ENCODE data around the gene IQCH.
"Not testable (repeated sequence)": the region's sequence is repeated elsewhere in the genome, so short reads cannot be mapped to it uniquely, and the experiment has no call there.

IQCH gene

DNA sequence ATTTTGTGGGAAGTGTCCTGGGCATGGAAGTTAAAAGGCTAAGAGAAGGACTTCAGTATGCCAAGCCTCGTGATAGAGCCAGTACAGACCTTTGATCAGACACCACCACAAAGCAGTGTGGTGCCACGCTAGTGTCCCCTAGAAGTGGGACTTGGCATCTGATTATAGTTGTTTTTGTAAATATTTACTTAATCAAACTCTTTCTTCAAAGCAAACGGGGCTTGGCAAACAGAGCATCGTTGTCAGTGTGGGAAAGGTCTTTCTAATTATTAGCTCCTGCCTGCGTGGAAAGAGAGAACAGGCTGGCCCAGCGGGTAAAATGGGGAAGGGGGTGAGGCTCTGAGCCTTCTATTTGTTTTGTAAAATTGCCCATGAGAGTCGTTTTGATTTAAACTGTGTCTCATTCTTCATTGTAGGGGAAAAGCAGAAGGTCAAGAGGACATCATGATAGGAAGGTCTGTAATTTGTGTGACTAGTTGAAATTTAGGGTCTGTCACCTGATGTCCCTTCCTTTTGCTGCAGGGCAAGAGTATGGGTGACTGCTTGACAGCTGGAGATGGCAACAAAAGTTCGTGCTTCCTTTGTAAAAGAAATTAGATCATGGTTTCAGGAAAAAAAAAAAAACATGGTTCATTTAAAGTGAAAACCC lies 105.0 kb downstream of the IQCH start:
- no peak for DNase-seq

DNA sequence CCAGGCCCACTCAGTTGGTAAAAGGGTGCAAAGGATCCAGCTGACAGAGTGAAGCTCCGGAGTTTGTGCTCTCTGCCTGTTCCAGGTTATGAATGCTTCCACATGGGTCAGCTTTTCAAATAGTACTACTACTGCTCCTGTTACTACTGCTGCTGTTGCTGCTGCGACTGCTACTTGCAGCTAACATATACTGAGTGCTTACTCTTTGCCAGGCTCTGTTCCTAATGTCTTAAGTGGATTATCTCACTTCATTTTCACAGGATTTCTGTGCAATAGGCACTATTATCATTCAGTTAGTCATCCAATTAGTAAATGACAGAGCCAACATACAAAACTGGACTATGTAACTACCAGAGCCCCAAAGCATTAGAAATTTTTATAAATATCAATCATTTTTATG lies 106.5 kb downstream of the IQCH start:
- DNase-seq = no peak

DNA sequence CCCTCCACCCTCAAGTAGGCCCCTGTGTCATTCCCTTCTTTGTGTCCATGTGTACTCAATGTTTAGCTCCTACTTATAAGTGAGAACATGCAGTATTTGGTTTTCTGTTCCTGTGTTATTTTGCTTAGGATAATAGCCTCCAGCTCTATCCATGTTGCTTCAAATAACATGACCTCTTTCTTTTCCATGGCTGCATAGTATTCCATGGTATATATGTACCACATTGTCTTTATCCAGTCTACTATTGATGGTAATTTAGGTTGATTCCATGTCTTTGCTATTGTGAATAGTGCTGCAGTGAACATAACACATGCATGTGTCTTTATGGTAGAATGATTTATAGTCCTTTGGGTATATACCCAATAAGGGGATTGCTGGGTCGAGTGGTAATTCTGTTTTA lies 109.1 kb downstream of the IQCH start:
- not testable (repeated sequence) for DNase-seq

DNA sequence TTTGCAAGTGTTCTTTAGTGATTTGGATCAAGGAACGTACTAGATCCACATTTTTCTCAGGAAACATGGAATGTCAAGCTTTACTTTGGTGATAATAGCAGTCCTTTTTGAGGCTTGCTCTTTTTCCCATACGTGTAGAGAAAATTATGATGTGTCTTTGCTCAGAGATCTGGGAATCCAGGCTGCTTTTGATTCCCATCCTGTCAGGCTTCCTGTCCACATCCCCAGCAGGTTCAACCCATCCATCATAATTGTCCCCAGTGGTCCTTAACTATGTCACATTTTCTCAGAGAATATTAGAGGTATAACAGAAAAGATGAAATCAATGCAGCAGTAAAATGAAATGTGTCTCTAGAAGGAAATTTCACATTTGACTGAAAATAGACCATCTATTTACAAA lies 111.4 kb downstream of the IQCH start:
- DNase-seq = no peak

DNA sequence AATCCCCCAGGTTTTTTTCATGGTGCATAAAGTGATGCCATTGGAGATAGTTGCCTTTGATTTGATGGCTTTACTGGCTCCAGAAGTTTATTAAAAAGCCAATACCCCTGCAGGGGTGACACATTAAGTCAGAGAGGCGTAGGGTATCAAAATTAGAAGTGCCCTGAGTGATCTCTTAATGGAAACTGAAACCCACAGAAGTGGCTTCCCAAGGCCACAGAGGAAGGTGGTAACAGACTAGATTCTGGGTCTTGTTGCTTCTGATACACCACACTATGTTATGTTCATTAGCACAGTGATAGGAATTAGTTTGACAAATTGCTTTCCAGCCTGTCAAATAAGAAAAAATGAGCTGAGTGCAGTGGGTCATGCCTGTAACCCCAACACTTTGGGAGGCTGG lies 112.3 kb downstream of the IQCH start:
- no peak for DNase-seq

DNA sequence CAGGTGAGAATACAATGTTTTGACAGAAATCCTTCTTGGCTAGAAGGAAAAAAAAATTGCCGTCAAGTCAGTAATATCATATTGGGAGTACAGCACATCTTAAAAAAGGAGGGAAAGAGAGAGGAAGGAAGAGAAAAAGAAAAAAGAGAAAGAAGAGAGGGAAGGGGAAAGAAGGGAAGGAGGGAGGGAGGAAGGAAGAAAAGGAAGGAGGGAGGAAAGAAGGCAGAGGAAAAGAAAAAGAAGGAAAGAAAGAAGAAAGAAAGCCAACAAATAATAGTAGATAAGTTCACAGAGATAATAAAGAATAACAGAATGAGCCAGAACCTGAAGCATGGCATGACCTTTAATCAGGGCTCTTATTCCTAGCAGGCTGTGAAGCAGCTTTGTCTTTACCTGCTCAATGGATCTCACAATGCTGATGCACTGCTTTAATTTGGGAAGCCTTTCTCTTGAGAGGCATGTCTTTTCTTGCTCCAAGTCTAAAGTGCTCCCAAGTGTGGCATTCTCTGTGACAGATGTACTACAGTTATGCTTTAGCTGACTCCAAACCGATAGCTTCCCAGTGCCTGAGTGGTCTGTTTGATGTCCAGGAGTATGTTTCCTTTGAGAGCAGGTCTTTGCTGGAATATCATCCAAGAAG lies 114.9 kb downstream of the IQCH start:
- no peak for DNase-seq

DNA sequence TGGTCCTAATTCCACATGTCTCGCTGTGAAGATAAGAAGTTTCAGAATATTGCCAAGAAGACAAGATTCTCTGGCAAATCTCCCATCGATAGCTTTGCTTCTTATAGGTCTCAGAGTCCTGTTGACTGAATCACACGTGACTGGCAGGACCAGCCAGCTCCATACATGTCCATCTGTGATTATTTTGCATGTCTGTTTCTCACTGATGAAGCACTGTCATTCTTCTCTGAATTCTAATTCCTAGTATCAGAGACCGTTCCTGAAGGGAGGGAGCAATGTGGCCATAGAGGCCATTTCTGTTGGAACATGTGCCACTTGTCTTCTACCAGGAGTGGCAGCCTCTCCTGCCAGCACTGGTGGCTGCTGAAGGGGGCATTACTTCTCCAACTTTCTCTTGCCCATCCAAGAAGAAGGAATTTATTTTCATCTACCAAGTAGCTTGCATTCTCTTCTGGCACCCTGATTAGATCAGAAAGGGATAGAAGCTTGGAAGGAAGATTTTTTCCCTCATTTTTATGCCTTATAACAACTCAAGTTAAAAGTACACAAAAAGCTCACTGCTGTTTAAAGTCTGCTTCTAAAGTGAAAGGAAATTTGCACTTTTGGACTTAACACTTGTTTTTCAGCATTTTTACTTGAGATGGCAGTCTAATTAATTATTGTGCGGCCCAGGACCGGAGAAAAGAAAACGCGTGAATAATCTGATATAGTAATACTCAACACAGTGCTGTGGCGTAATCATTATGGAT lies 115.8 kb downstream of the IQCH start:
- DNase-seq = no peak

DNA sequence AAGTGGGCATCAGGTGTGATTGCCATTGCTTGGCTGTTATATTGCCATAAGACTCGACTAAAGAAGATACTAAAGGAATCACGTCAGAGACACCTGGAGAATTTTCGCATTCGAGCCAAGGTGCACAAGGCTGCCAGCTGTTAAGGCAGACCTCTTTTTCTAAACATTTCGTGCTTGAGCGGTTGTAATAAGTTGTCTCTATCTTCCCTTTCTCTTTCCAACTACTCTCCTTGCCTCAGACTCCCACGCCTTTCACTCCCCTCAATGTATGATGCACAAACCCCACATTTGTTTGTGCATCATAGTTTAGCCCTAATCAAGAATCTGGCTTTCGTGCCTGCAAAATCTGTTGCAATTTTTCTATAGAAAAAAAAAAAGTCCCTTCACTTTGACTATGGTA lies 118.0 kb downstream of the IQCH start:
- no peak for DNase-seq

DNA sequence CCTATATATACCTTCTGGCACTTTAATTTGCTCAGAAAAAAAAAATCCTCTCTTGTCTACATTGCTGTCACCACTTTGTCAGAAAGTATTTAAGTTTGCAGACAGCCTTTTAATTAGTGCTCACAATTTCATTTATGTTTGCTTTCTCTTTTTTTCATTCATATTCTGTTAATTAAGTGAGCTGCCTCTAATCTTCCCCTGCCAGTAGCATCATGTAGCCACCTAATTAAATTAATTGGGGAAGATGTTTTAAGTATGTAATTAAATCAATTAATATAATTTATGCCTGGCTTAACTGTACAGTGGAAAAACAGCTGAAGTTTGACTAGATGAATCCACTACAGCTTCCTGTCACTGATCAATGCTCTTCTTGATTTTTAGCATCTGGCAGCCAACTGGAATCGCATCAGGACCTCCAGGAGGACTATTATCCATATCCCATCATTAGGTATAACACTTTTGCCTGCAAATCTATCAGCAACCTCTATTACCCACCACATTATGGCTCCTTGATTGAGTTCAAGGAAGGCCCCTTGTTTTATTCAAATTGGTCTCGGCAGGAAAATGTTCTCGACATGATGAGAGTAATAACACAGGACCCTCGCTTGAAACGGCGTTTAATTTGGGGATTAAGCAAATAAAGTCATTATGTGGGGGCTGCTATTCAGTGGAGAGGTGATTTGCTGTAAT lies 118.5 kb downstream of the IQCH start:
- no peak for DNase-seq

DNA sequence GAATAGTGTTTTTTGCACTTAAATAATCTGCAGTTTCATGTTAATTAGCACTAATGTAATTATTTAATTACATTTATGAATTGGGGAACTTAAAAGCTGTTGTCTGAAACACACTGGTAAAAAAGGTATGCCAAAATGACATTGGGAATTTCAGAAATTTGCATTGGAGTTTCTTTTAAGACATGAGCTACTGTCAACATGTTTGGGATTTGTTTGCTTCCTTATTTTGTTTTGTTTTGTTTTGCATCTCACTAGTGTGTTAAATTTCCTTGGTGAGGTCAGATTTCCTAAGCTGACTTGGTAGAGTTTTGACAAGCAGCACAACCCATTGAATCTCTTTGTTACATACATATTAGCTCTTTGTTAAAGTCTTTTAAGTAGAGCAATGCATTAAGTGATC lies 119.4 kb downstream of the IQCH start:
- no peak for DNase-seq

DNA sequence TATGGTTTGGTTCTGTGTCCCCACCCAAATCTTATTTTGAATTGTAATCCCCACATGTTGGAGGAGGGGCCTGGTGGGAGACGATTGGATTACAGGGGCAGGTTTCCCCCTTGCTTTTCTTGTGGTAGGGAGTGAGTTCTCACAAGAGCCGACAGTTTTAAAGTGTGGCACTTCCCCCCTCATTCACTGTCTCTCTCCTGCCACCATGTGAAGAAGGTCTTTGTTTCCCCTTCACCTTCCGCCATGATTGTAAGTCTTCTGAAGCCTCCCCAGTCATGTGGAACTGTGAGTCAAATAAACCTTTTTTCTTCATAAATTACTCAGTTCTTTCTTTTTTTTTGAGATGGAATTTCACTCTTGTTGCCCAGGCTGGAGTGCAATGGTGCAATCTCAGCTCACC lies 124.9 kb downstream of the IQCH start:
- no peak for DNase-seq

DNA sequence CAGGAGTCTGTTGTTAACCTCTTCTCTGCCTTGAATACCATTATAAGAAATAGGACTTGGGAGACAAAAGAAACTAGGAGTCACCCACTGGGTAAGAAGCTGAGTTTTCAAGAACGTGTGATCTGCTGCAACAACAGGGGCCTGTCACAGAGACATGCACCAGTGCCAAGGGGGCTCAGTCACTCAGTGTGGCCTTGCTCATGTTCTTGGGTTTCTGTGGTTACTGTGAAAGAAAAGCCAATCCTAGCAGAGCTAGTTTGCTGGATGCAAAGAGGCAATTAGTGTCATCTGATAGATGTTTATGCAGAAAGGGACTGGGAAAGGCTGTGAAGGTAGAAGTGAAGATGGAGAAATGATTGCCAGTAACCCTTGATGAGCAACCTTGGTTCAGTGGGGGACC lies 126.3 kb downstream of the IQCH start:
- no peak for DNase-seq

DNA sequence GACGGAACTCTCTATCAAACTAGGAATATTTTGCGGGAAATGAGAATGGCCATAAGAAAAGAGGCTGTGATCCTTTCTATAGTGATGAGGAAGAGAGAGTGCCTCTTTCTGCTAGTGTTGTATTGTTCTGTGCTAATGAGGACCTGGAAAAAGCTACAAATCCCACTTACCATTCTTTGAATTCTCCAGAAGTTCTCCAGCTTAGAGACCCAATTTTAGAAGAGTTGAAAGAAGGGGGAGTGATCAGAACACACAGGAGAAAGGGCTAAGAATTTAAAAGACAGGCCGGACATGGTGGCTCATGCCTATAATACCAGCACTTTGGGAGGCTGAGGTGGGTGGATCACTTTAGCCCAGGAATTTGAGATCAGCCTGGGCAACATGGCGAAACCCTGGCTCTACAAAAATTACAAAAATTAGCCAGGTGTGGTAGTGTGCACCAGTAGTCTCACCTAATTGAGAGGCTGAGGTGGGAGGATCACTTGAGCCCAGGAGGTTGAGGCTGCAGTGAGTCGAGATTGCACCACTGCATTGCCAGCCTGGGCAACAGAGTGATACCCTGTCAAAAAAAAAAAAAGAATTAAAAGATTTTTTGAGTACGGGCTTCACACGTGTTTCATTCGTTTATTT lies 126.9 kb downstream of the IQCH start:
- no peak for DNase-seq

DNA sequence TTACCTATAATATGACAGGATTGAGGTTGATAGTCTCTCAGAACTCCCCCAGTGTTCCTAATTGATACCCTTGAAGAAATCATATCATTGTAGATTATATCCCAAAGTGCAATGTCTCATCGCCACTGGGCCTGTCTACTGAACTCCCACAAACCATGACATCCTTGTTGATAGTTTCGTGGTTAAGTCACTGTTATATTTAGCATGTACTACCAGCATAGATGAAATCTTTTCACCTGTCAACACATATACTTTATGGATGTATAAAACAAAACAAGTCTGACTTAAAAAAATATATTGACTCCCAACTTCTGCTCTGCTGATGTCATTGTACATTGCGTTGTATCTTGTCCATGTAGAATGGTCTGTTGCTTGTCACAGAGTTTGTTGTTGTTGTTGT lies 128.1 kb downstream of the IQCH start:
- no peak for DNase-seq

DNA sequence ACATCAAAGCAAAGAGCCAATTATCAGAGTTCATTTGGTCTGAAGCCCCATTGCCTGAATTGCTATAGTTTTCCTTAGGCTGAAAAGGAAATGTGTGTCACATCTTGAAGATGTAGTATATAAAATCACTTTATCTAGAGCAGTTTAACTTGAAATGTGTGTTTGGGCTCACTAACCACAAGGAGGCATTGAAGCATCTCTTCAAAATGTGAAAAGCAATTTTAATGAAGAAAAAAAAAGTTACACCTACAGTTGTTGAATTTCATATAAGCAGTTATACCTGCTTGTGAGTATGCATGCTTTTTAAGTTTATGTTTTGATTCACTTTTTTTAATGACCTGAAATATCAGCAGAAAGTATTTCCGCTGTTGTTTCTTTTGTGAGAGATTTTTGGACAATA lies 129.3 kb downstream of the IQCH start:
- no peak for DNase-seq

DNA sequence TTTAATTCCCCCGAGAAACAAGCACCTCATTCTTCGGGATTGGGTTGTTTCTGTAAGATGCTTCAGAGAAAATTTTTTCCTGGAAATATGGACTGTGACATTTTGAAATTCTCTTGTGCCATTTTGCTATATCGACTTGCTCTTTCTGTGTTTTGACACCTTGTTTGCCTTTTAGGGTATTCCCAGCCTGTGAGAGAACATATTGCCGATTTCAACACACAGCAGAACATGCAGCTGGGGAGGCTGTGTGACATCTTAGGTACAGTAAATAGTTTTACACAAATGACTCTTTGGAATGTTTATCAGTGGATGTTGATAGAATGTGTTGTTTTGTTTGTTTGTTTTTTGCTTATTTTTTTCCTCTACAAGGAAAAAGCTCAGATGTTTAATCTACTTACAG lies 130.2 kb downstream of the IQCH start:
- DNase-seq = no peak

DNA sequence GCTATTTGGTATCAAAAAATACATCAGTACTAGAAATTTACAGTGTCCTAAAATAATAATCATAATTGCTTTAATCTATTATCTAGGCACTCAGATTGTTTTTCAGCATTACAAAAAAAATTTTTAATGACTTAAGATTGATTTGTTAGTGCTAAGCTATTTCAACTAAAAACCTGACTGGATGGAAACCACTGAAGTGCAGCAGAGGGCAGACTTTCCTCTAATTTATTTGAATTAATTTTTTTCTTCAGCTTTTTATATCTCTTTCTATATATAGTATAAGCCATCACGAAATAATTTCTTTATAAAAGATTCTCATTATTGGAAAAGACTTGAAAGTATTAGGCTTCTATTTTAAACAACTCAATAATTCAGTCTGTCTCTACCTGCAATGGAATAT lies 131.4 kb downstream of the IQCH start:
- DNase-seq = no peak

DNA sequence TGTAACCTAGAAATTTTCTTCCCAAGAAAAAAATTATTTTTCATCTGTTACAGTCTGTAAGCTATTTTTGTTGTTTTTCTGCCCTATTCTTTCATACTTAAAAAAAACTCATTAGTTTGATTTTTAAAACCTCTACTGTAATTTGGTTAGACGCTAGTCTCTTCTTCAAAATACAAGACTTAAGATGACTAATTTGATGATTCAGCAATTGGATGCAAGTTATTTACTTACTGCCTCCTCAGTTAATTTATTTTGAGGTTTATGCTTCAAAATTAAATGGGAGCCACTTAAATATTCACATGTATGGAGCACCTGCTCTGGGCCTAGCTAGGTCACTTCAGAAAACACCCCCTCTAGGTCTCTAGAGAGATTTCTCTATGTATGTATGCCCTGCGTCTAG lies 132.4 kb downstream of the IQCH start:
- DNase-seq = no peak

DNA sequence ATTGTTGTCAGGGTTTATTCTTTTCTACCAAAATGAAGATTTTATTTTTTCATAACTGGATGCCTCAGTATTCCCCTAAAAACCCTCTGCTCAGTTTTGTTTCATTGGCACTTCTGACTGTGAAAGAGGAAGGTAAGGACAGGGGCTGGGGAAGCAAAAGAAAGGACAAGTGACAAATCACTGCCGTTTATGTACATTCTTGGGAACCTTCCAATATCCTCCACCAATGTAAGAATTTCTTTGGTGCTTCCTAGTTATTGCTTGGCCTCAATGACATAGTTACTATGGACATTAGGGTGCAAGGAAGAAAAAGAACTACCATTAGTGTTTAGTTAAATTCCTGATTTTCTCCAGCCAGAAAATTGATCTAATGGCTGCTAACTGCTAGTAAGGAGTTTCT lies 135.4 kb downstream of the IQCH start:
- no peak for DNase-seq

DNA sequence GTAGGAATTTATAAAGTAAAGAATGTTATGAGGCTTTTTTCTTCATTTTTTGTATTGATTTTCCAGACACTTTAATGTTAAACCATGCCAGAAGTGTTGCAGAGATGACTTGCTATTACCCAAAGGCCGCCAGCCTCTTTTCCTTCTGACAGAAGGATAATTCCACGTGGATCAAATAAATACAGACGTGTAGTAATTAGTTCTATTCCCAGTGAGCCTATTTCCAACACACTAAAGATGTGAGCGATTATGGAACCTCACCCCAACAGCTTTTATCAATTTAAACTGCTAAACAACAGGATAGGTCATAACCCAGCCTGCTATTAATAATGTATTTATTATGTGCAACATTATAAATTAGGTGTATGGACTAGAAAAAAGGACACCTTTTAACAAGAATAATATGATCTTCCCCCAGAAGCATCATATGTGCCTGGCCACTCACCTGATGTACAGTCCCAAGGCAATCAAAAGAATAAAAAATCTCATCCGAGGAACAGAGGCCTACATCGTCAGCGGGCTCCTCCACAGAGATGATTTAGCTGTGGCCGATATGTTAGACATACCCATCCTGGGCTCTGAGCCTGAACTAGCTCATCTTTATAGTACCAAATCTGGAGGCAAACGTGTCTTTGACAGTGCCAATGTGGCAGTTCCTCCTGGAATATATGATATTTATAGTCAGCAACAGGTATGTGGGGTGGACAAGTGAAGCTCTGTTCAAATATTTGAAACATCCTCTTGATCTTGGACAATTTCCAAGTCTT lies 140.5 kb downstream of the IQCH start:
- no peak for DNase-seq

DNA sequence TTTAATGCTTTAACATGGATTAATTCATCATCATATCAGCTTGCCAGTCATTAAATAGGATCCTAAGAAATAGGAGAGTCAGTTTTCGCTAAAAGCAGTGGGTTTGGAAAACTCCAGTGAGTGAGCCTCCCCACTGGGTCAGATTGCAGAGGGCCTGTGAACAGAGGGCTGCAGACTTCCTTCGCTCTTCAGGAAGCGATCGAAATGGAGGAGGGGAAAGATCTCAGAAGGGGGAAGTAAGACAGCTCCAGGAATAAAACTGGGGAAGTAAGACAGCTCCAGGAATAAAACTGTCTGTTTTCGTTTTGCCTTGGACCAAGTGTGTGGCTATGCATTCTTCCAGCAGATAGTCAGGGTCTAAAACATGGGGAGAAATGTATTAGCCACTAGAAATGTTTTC lies 141.5 kb downstream of the IQCH start:
- DNase-seq = no peak

DNA sequence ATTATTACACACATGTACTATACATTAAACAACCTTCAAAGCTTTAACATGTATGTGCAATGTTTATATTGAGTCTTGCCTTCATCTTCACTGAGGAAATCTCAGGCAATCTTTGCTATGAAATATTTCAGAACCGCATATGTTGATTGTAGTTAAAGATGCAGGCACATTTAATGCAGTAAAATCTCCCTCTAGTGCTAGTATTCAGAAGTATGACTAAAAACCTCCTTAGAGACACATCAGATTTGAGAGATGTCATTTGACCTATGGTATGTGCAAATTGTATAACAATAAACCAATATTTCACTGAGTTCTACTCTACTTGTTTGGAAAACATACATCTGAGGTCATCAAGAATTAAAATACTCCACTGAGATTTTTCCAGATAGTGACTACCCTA lies 142.6 kb downstream of the IQCH start:
- no peak for DNase-seq

DNA sequence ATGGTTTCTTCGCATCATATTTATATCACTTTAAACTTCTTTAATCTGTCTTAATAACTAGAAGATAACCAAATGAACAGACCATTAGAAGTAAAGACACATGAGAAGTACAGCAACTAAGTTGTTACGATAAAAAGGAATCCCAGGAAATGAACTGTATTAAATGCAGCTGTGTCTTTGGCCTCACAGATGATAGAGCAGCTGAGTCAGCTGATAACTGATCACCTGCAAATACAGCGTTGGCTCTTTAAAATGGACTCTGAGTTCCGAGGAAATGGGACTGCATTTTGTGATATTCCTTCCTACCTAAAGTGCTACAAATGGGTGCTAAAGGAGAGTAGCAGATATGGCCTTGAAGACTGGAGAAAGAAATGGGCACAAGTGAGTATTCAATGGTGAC lies 145.3 kb downstream of the IQCH start:
- no peak for DNase-seq
